GM12865 (cell line): ENCODE results near the gene PPP2R2C.

Experiments used
- DNase-seq: peaks from one replicate; pipeline ENCODE4 v3.0.0; 2010; ENCODE audit warnings: low read depth
- H3K4me3 ChIP-seq: 2 replicates; pipeline ENCODE4 v1.5.1; 2011; ENCODE audit warnings: mild to moderate bottlenecking, low read depth, low read length, control low read depth
- CTCF ChIP-seq: IDR thresholded peaks from 2 replicates; pipeline ENCODE4 v1.5.1; 2011; ENCODE audit warnings: low read length, control low read depth, low read depth, inconsistent platforms; ENCODE audit not compliant: insufficient read depth; ENCODE audit errors: missing control alignments

Gene PPP2R2C

GRCh38 chr4:6487466-6487865 lies 15.1 kb upstream of the PPP2R2C start:
- no peak overlapping the region for H3K4me3 ChIP-seq
- no peak for DNase-seq
- TF ChIP-seq CTCF, result no peak

- no peak for DNase-seq
- no peak overlapping the region for H3K4me3 ChIP-seq
- TF ChIP-seq CTCF, result no peak
These were observed 8.2 kb upstream of the PPP2R2C start for GRCh38 chr4:6480534-6481088.

GRCh38 chr4:6478546-6479220 lies 6.3 kb upstream of the PPP2R2C start:
- no peak overlapping the region for H3K4me3 ChIP-seq
- no peak for TF ChIP-seq CTCF
- DNase-seq, result no peak

GRCh38 chr4:6476893-6477292 lies 4.5 kb upstream of the PPP2R2C start:
- TF ChIP-seq CTCF, result no peak
- no peak overlapping the region for H3K4me3 ChIP-seq

GRCh38 chr4:6475492-6476020 lies 3.1 kb upstream of the PPP2R2C start:
- H3K4me3 ChIP-seq, result no peak overlapping the region
- no peak for TF ChIP-seq CTCF
- DNase-seq, result no peak

More at GRCh38 chr4:6476893-6477292, 4.5 kb upstream of the PPP2R2C start:
- no peak for DNase-seq

GRCh38 chr4:6474705-6475457 lies 2.5 kb upstream of the PPP2R2C start:
- H3K4me3 ChIP-seq, result no peak overlapping the region
- TF ChIP-seq CTCF, result no peak
- DNase-seq, result no peak
